Osteocyte (in vitro differentiated cells): ENCODE measurements around the gene CERS3. TPM values are rescaled to one million over a fixed set of nuclear protein-coding genes. Genes with fewer than 3 reads are reported as not detected.

Experiments
- DNase-seq: peaks from one replicate; pipeline ENCODE4 v3.0.0; 2021; ENCODE audit warnings: mixed read lengths; ENCODE audit not compliant: unreplicated experiment; ENCODE audit errors: extremely low spot score
- H3K27ac Mint-ChIP-seq: one replicate; pipeline ENCODE4 v1.8.0; 2021; ENCODE audit warnings: mild to moderate bottlenecking, mixed read lengths; ENCODE audit not compliant: unreplicated experiment
- H3K27me3 Mint-ChIP-seq: one replicate; pipeline ENCODE4 v1.8.0; 2021; ENCODE audit warnings: mixed read lengths; ENCODE audit not compliant: unreplicated experiment
- H3K36me3 Mint-ChIP-seq: one replicate; pipeline ENCODE4 v1.8.0; 2021; ENCODE audit warnings: mixed read lengths; ENCODE audit not compliant: unreplicated experiment
- H3K4me1 Mint-ChIP-seq: one replicate; pipeline ENCODE4 v1.8.0; 2021; ENCODE audit warnings: mixed read lengths; ENCODE audit not compliant: unreplicated experiment
- H3K4me3 Mint-ChIP-seq: one replicate; pipeline ENCODE4 v1.8.0; 2021; ENCODE audit warnings: mild to moderate bottlenecking, moderate library complexity, mixed read lengths; ENCODE audit not compliant: unreplicated experiment
- H3K9me3 Mint-ChIP-seq: one replicate; pipeline ENCODE4 v1.8.0; 2021; ENCODE audit warnings: mixed read lengths; ENCODE audit not compliant: unreplicated experiment
- total RNA-seq: library from RNA; stranded (reverse); gene quantifications from 2 replicates; pipeline ENCODE4 v1.2.1, GENCODE V29; 2021
- TF ChIP-seq, protein P1 (sequence below): fragments of 200-600 bp; sonication (generic); IDR thresholded peaks from 2 replicates; pipeline ENCODE4 v1.5.0; 2021; ENCODE audit warnings: antibody characterized with exemption, mild to moderate bottlenecking, moderate library complexity

The CERS3 gene
- total RNA-seq, 1 donor from 2014 or later, result not detected

DNA sequence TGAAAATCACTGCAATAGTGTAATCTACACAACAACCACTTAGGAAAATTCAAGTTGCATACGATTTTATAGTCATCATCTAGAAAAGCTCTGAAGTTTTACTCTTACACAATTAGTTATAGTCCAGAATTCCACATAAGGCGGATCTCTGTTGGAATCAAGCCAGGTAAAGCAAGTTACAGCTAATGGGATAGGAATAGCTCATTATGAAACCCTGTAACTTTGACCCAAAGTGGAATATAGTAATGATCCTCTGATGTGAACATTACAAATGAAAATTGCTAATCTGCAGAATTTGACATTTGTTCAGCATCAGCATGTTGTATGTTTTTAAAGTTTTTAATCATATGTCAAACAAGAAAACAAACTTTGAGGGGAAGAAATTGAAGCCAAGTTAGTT, 4.4 kb downstream of the CERS3 start:
- Mint-ChIP-seq H3K27ac (no peak overlapping the region), H3K36me3 (no peaks in the 10 kb centered on the region), H3K9me3 (no peaks in the 10 kb centered on the region), H3K4me3 (no peak overlapping the region), H3K27me3 (no peaks in the 10 kb centered on the region), H3K4me1 (no peaks in the 10 kb centered on the region)
- TF ChIP-seq, protein P1, sequence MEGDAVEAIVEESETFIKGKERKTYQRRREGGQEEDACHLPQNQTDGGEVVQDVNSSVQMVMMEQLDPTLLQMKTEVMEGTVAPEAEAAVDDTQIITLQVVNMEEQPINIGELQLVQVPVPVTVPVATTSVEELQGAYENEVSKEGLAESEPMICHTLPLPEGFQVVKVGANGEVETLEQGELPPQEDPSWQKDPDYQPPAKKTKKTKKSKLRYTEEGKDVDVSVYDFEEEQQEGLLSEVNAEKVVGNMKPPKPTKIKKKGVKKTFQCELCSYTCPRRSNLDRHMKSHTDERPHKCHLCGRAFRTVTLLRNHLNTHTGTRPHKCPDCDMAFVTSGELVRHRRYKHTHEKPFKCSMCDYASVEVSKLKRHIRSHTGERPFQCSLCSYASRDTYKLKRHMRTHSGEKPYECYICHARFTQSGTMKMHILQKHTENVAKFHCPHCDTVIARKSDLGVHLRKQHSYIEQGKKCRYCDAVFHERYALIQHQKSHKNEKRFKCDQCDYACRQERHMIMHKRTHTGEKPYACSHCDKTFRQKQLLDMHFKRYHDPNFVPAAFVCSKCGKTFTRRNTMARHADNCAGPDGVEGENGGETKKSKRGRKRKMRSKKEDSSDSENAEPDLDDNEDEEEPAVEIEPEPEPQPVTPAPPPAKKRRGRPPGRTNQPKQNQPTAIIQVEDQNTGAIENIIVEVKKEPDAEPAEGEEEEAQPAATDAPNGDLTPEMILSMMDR, result no peak
- DNase-seq, result no peak

DNA sequence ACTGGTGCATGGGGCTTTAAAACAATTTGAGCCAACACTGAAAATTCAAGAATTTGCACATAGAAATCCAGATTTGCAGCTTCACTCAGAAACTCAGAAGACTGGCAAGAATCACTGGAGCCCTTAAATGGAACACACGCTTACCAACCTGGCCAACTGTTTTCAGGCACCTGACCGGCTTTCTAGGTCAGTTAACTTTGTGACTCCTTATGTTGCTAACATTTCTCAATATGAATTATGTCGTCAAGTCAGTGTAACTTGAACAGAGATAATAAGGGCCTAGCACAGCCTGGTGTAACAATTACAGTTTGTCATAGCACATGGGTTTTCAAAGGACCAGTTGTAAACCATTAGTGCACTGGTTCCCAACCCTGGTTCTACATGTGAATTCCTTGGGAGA, 6.8 kb downstream of the CERS3 start:
- Mint-ChIP-seq H3K27me3 (no peaks in the 10 kb centered on the region), H3K9me3 (no peaks in the 10 kb centered on the region)
- no peak for DNase-seq

DNA sequence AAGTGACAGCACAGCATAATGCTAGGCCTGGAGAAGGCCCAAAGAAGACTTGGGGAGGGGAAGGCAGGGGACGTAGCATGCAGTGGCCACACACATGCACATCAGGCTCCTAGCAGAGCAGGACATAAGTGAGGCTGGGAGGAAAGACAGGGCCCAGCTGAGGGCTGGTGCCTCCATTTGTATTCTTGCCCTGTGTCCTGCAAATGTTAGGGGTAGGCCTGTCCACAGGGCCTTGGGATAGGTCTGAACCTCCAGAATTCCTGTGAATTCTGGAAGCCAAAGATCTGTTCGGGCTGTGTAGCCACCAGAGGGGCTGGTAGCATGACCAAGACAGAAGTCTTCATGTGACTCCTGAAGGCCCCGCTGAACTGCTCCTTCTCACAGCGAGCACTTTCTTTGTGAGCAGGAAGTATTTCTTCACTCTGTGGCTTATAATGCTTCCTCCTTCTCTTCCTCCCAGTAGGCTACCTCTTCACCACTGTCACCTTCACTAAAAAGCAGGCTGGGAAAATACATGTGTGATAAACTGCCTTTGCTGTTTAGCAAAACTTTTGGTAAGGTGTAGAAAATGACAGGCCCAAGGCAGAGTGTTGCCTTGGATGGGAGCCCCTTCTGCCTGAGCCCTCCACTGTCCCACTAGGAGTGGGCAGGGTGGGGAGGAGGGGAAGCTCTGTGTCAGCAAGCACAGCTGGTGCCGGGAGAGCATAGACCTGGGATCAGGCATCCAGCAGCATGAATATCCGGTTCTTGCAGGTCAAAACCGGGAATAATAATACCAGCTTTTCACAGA, 8.4 kb downstream of the CERS3 start:
- H3K9me3 Mint-ChIP-seq, result no peaks in the 10 kb centered on the region
- no peaks in the 10 kb centered on the region for H3K27me3 Mint-ChIP-seq
- H3K36me3 Mint-ChIP-seq, result no peaks in the 10 kb centered on the region
- H3K4me3 Mint-ChIP-seq, result no peak overlapping the region
- H3K4me1 Mint-ChIP-seq, result no peaks in the 10 kb centered on the region
- DNase-seq, result no peak
- H3K27ac Mint-ChIP-seq, result no peak overlapping the region
- TF ChIP-seq, protein P1, result no peak

More for the DNA sequence above, 6.8 kb downstream of the CERS3 start:
- Mint-ChIP-seq H3K4me3 (no peak overlapping the region), H3K27ac (no peak overlapping the region), H3K4me1 (no peaks in the 10 kb centered on the region), H3K36me3 (no peaks in the 10 kb centered on the region)
- TF ChIP-seq, protein P1, result no peak

DNA sequence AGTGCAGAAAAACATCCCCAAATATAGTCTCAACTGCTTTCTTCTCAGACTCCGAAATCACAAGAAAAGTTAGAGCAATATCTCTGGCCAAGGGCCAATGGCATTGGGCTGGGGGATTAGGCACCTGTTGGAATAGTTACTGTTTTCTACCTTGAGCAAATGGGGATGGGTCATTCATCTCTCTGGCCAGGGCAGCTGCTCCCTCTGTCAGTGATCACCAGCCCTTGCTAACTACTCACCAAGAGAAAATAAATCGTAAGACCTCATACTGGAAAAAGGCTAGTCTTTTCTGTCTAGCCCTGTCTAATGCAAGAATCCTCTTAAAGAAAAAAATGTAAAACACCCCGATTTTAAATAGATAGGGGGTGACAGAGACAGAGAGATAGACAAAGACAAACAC, 10.9 kb downstream of the CERS3 start:
- DNase-seq, result no peak
- H3K36me3 Mint-ChIP-seq, result no peaks in the 10 kb centered on the region
- no peak overlapping the region for H3K4me3 Mint-ChIP-seq
- H3K27ac Mint-ChIP-seq, result no peak overlapping the region
- H3K9me3 Mint-ChIP-seq, result no peaks in the 10 kb centered on the region
- no peaks in the 10 kb centered on the region for H3K27me3 Mint-ChIP-seq
- H3K4me1 Mint-ChIP-seq, result no peaks in the 10 kb centered on the region
- TF ChIP-seq, protein P1, result no peak

DNA sequence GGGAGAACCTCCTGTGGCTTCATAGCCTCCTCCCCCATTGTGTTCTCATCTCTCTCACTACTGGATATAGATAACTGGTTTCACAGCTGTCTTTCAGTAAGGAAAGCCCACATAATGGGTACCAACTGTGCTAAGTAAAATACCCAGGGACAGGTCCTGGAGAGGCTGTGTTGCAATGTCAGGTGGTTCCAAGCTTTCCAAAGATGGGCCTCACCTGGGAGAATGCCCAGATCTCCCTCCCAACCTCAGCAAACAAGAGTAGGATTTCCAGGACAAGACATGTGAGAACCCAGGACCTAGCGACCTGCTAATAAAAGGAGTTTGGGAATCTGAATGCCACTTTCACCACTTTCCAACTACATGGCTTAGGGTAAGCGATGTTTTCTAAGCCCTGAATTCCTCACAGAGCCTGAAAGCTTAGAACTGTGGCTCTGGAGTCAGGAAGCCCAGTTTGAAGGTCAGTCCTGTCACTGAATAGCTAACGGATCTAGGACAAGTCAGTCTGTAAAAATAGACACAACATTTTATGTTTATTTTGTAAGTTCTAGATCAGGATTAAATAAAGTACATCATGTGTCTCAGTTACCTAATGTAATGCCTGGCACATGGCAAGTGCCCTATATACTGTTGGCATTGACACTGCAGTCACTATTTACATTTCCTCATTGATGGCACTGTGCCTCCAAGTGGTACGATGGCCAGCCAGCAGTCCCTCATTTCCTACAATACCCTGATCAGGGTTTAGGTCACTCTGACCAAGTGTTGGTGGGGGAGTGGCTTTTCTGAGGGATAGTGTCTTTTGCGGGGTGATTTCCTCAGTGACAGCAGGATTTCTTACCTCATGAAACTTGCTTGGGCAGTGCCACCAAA, 11.9 kb downstream of the CERS3 start:
- Mint-ChIP-seq H3K27ac (no peak overlapping the region), H3K9me3 (no peaks in the 10 kb centered on the region), H3K36me3 (no peaks in the 10 kb centered on the region), H3K4me3 (no peak overlapping the region), H3K4me1 (no peaks in the 10 kb centered on the region), H3K27me3 (no peaks in the 10 kb centered on the region)
- DNase-seq, result no peak
- TF ChIP-seq, protein P1, result no peak
